GM12864 (cell line): ENCODE results near the gene IL17RC.
"Not testable (repeated sequence)": the region's sequence is repeated elsewhere in the genome, so short reads cannot be mapped to it uniquely, and the experiment has no call there.

Experiments
- DNase-seq: peaks from one replicate; pipeline ENCODE4 v3.0.0-alpha.2; 2011; ENCODE audit warnings: low read depth
- H3K4me3 ChIP-seq: 2 replicates; pipeline ENCODE4 v1.5.1; 2011; ENCODE audit warnings: mild to moderate bottlenecking, low read depth, low read length, control low read depth
- TF ChIP-seq, protein P1 (sequence below): IDR thresholded peaks from 2 replicates; pipeline ENCODE4 v1.5.1; 2011; ENCODE audit warnings: low read depth, mild to moderate bottlenecking, moderate library complexity, low read length, control low read depth, inconsistent platforms; ENCODE audit errors: missing control alignments

The IL17RC gene

DNA sequence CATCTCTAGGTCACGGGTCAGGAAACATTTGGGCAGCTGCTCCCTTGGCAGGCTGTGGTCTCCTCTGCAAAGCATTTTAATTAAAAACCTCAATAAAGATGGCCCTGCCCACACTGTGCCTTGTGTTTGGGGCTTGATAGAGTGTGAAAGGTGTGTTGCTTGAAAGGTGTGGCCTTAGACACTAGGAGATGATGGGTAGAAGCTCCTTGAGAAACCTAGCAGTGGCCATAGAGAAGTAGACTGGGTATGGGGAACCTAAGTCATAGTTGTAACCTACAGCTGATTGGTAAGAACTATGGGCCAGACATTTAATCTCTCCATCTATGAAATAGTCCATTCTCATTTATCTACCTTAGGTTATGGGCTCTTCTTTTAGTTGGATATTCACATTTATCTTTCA, 23.2 kb upstream of the IL17RC start:
- TF ChIP-seq, protein P1, sequence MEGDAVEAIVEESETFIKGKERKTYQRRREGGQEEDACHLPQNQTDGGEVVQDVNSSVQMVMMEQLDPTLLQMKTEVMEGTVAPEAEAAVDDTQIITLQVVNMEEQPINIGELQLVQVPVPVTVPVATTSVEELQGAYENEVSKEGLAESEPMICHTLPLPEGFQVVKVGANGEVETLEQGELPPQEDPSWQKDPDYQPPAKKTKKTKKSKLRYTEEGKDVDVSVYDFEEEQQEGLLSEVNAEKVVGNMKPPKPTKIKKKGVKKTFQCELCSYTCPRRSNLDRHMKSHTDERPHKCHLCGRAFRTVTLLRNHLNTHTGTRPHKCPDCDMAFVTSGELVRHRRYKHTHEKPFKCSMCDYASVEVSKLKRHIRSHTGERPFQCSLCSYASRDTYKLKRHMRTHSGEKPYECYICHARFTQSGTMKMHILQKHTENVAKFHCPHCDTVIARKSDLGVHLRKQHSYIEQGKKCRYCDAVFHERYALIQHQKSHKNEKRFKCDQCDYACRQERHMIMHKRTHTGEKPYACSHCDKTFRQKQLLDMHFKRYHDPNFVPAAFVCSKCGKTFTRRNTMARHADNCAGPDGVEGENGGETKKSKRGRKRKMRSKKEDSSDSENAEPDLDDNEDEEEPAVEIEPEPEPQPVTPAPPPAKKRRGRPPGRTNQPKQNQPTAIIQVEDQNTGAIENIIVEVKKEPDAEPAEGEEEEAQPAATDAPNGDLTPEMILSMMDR: no peak
- DNase-seq: no peak
- no peak overlapping the region for H3K4me3 ChIP-seq

DNA sequence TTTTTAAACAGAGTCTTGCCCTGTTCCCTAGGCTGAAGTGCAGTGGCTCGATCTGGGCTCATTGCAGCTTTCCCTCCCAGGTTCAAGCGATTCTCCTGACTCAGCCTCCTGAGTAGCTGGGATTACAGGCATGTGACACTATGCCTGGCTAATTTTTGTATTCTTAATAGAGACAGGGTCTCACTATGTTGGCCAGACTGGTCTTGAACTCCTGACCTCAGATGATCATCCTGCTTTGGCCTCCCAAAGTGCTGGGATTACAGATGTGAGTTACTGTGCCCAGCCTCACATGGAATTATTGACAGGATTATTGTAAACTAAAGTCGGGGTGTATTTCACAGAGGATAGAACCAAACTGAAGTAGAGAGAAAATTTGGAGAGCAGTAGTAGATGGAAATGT, 21.2 kb upstream of the IL17RC start:
- H3K4me3 ChIP-seq, DNase-seq: not testable (repeated sequence)

- not testable (repeated sequence) for DNase-seq, H3K4me3 ChIP-seq
Measured at GRCh38 chr3:9896755-9897407, 20.0 kb upstream of the IL17RC start.

DNA sequence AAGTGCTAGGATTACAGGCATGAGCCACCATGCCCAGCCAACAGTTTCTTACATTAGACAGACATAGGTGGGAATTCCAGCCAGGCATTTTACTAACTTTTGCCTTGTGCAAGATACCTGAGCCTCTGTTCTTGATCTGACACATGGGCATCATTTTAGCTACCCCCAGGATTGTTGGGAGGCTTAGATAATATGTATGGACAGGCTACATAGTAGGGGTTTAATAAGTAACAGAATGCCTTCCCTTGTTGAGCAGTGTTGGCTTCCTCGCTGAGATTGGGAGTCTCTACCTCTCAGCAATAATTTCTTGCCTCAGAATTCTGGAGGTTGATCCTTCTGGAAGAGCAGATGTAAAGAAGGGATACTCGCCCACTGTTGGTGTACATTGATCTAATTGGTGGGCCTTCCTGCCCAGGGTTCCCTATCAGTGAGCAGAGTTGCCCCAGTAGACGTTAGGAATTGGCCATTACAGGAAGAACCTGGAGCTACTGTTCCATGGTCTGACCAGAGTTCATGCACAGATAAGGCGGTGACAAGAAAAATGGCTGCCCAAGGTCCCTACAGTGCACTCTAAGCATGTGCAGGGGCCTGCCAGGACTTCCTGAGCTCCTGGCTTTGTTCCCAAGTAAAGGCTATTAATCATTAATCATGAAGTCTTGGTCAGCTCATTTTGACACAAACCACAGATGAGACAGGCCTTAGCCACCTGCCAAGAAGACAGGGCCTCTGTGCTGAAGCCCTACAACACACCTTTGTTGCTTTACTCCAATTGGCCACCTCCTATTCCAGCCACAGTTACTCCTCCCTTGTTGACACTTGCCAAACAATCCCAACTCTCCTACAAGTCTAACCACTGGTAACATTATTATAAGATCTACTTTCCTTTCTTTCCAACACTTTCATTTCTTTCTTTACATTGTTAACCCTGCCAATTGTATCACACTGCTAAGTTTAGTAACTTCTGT, 19.2 kb upstream of the IL17RC start:
- TF ChIP-seq, protein P1: no peak
- H3K4me3 ChIP-seq: no peak overlapping the region
- DNase-seq: no peak

- no peak overlapping the region for H3K4me3 ChIP-seq
- TF ChIP-seq, protein P1: no peak
- DNase-seq: no peak
Measured at GRCh38 chr3:9898467-9899241, 18.2 kb upstream of the IL17RC start.

GRCh38 chr3:9899289-9899791, 17.6 kb upstream of the IL17RC start:
- H3K4me3 ChIP-seq: no peak overlapping the region
- no peak for DNase-seq

DNA sequence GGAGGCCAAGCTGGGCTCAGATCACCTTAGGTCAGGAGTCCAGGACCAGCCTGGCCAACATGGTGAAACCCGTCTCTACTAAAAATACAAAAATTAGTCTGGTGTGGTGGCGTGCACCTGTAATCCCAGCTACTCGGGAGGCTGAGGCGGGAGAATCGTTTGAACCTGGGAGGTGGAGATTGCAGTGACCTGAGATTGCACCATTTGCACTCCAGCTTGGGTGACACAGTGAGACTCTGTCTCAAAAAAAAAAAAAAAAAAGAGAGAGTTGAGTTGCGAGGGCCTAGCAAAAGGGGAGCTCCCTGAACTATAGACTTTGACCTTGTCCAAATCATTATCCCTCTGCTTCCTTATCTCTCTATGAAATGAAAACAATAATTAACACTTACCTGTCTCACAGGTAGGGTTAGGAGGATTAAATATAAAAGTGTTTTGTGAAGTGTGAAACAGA, 15.9 kb upstream of the IL17RC start:
- not testable (repeated sequence) for DNase-seq, H3K4me3 ChIP-seq

More at GRCh38 chr3:9899289-9899791, 17.6 kb upstream of the IL17RC start:
- TF ChIP-seq, protein P1: no peak

DNA sequence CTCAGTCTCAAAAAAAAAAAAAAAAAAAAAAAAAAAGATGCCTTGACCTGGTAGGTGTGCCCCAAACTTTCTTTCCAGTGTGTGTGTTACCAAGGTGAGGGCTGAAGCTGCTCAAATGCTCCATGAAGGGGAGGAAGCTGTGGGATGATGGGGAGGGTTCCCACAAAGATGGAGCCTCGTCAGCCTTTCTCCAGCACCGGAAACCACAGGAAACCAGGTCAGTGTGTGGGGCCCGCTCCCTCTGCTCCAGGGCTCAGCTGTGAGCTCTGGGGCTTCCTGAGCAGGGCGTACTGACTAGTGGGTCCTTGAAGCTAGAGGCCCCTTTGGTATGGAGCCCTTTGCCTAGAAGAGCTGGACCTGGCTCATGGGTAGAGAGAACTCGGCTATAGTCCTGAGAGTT, 14.9 kb upstream of the IL17RC start:
- TF ChIP-seq, protein P1: no peak
- no peak for DNase-seq
- H3K4me3 ChIP-seq: no peak overlapping the region
